Muscle layer of colon (tissue), 2 donors: ENCODE data around the gene BMP2K.

Source experiments
- H3K27ac ChIP-seq: one replicate; pipeline ENCODE4 v1.7.0; 2013; ENCODE audit warnings: low read depth, mild to moderate bottlenecking, low read length, moderate library complexity
- H3K27me3 ChIP-seq, 2 donors: one replicate each; pipeline ENCODE4 v1.7.0; 2013; ENCODE audit warnings: low read length in 2 of 2, mild to moderate bottlenecking in 2 of 2; ENCODE audit not compliant: insufficient read depth in 2 of 2, control insufficient read depth in 1 of 2
- H3K36me3 ChIP-seq: one replicate; pipeline ENCODE4 v1.7.0; 2013; ENCODE audit warnings: mild to moderate bottlenecking, low read length; ENCODE audit not compliant: insufficient read depth
- H3K4me1 ChIP-seq: one replicate; pipeline ENCODE4 v1.7.0; 2013; ENCODE audit warnings: mild to moderate bottlenecking, low read length; ENCODE audit not compliant: insufficient read depth
- H3K4me3 ChIP-seq, 2 donors: one replicate each; pipeline ENCODE4 v1.7.0; 2013; ENCODE audit warnings: low read length in 2 of 2, low read depth in 1 of 2, mild to moderate bottlenecking in 1 of 2, moderate library complexity in 1 of 2
- H3K9ac ChIP-seq: one replicate; pipeline ENCODE4 v1.7.0; 2013; ENCODE audit warnings: low read length
- H3K9me3 ChIP-seq: one replicate; pipeline ENCODE4 v1.7.0; 2013; ENCODE audit warnings: mild to moderate bottlenecking, low read length
- donor health status: abdominal sarcoma.
- donor health status: Adenocarcinoma of cecum.

The BMP2K gene

GRCh38 chr4:78799551-78800495 lies 23.7 kb downstream of the BMP2K start:
- Histone ChIP-seq H3K4me3 (no peak overlapping the region), H3K27me3 (no peaks in the 10 kb centered on the region), H3K4me1 (no peaks in the 10 kb centered on the region), H3K27ac (no peak overlapping the region), H3K36me3 (no peaks in the 10 kb centered on the region), H3K9ac (no peak overlapping the region), H3K9me3 (no peaks in the 10 kb centered on the region)

DNA sequence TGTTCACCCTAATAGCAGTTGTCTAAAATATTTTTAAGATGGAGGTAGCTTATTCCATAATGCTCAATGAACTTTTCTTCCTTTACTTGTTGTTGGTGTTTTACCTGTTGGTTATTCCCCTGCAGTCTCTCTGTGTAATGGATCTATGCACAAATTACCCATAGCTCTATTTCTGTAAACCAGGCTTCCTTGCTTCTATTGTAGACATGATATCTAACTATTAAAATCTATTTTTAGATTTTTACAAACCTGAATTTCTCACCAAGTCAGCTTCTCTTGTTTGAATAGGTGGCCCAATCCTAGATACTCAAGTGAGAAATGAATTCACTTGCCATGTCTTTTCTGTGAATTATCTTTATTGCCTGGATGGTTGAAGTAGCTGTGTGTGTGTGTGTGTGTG lies 24.8 kb downstream of the BMP2K start:
- Histone ChIP-seq H3K27me3 (no peaks in the 10 kb centered on the region), H3K4me1 (no peaks in the 10 kb centered on the region)

DNA sequence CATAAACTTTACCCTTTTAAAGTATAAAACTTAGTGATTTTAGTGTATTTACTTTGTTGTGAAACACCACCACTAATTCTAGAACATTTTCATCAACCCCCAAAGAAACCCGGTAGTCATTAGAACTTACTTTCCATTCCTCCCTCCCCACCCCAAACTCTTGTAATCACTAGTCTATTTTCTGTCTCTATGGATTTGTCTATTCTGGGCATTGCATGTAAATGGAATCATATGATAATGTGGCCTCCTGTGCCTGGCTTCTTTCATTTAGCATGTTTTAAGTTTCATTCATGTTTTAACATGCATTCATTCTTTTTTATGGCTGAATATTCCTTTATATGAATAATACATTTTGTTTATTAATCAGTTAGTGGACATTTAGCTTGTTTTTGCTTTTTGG lies 27.8 kb downstream of the BMP2K start:
- Histone ChIP-seq H3K9ac (no peak overlapping the region), H3K4me1 (no peaks in the 10 kb centered on the region), H3K36me3 (no peaks in the 10 kb centered on the region), H3K4me3 (no peak overlapping the region), H3K9me3 (no peaks in the 10 kb centered on the region), H3K27me3 (no peaks in the 10 kb centered on the region), H3K27ac (no peak overlapping the region)

More for the DNA sequence above, 24.8 kb downstream of the BMP2K start:
- Histone ChIP-seq H3K9ac (no peak overlapping the region), H3K36me3 (no peaks in the 10 kb centered on the region), H3K9me3 (no peaks in the 10 kb centered on the region), H3K4me3 (no peak overlapping the region), H3K27ac (no peak overlapping the region)

DNA sequence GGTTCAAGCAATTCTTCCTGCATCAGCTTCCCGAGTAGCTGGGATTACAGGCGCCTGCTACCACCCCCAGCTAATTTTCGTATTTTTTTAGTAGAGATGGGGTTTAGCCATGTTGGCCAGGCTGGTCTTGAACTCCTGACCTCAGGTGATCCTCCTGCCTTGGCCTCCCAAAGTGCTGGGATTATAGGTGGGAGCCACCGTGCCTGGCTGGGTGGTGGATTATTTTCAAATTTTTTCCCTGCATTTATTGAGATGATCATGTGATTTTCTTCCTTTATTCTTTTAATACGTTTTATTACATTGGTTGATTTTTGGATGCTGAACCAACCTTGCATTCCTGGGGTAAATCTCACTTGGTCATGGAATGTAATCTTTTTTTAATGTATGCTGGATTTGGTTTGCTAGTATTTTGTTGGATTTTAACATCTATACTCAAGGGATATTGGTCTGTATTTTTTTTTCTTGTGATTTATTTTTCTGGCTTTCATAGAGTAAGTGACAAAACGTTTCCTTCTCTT lies 30.9 kb downstream of the BMP2K start:
- no peaks in the 10 kb centered on the region for H3K27me3 ChIP-seq
- H3K36me3 ChIP-seq, result no peaks in the 10 kb centered on the region
- peaks cover 7% of the 10 kb centered on the region for H3K4me1 ChIP-seq
- H3K4me3 ChIP-seq, result no peak overlapping the region
- no peak overlapping the region for H3K27ac ChIP-seq
- no peak overlapping the region for H3K9ac ChIP-seq
- H3K9me3 ChIP-seq, result no peaks in the 10 kb centered on the region

DNA sequence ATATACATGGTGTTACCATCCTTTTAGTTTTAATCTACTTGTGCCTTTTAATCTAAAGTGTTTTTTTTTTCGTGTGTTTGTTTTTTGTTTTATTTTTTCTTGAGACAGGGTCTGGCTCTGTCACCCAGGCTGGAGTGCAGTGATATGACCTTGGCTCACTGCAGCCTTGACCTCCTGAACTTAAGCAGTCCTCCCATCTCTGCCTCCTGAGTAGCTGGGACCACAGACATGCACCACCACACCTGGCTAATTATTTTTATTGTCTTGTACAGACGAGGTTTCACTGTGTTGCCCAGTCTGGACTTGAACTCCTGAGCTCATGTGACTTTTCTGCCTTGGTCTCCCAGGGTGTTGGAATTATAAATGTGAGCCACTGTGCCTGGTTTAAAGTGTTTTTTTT lies 33.1 kb downstream of the BMP2K start:
- no peak overlapping the region for H3K27ac ChIP-seq
- H3K9ac ChIP-seq, result no peak overlapping the region
- peaks cover 8% of the 10 kb centered on the region for H3K4me1 ChIP-seq
- no peaks in the 10 kb centered on the region for H3K36me3 ChIP-seq
- H3K27me3 ChIP-seq, result no peaks in the 10 kb centered on the region
- H3K9me3 ChIP-seq, result no peaks in the 10 kb centered on the region
- H3K4me3 ChIP-seq, result no peak overlapping the region

GRCh38 chr4:78809928-78810835 lies 34.0 kb downstream of the BMP2K start:
- Histone ChIP-seq H3K4me1 (peaks cover 8% of the 10 kb centered on the region), H3K9ac (no peak overlapping the region), H3K27me3 (no peaks in the 10 kb centered on the region), H3K9me3 (no peaks in the 10 kb centered on the region), H3K36me3 (no peaks in the 10 kb centered on the region), H3K27ac (no peak overlapping the region), H3K4me3 (no peak overlapping the region)

DNA sequence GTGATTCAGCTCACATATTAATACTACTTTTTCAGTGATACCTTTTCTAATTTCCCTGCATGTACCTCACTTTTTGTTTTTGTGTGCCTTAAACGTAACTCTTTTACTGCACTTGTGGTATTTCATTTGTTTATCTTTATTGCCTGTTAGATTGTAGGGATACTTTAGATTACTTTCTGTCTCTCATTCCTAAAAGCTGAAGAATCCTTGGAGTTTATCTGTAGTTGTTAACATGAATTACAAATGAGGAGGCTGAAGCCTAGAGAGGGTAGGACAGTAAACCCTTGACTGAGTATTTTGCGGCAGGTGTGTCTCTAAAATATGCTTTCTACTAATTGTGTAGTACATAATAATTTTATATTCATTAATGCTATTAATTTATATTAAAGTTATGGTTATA lies 34.9 kb downstream of the BMP2K start:
- H3K27ac ChIP-seq, result no peak overlapping the region
- no peaks in the 10 kb centered on the region for H3K36me3 ChIP-seq
- peaks cover 8% of the 10 kb centered on the region for H3K4me1 ChIP-seq
- H3K4me3 ChIP-seq, result no peak overlapping the region
- no peaks in the 10 kb centered on the region for H3K27me3 ChIP-seq
- H3K9me3 ChIP-seq, result no peaks in the 10 kb centered on the region
- no peak overlapping the region for H3K9ac ChIP-seq

GRCh38 chr4:78818530-78819079 lies 42.5 kb downstream of the BMP2K start:
- no peak overlapping the region for H3K27ac ChIP-seq
- no peaks in the 10 kb centered on the region for H3K9me3 ChIP-seq
- no peaks in the 10 kb centered on the region for H3K4me1 ChIP-seq

DNA sequence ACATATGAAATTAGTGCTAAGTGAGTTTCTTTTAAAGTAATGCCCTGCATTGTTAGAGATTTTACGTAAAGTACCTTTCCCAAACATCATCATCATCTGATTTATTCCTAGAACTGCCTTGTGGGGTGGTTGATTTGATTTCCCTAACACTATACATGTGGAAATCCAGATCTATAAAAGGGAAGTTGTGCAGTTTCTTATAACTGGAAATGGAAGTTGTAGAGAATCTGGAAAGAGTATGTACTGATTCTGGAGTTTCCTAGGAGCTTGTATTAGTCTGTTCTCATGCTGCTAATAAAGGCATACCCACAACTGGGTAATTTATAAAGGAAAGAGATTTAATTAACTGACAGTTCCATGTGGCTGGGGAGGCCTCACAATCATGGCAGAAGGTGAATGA lies 47.9 kb downstream of the BMP2K start:
- Histone ChIP-seq H3K27me3 (no peaks in the 10 kb centered on the region), H3K27ac (no peak overlapping the region), H3K9ac (no peak overlapping the region), H3K4me1 (no peaks in the 10 kb centered on the region), H3K4me3 (no peak overlapping the region), H3K9me3 (no peaks in the 10 kb centered on the region), H3K36me3 (peaks cover 11% of the 10 kb centered on the region)

More at GRCh38 chr4:78818530-78819079, 42.5 kb downstream of the BMP2K start:
- H3K4me3 ChIP-seq, result no peak overlapping the region
- no peaks in the 10 kb centered on the region for H3K27me3 ChIP-seq
- no peaks in the 10 kb centered on the region for H3K36me3 ChIP-seq
- H3K9ac ChIP-seq, result no peak overlapping the region

DNA sequence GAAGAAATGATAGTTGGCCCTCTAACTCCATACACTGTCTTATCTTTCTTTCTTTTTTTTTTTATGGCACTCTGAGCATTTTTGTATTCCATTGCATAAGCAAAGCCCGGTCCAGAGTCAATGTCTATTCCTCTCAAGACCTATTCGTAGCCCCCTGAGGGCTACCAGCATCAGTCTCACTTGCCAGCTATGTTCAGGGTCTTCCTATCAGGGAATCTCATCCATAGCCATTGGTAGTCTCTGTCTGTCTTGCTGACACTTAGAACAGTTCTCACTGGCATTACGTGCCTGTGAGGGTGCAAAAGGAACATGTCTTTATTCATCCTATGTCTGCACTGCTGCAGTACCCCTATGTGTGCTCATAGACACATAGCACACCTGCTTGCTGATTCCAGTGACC lies 51.0 kb downstream of the BMP2K start:
- no peaks in the 10 kb centered on the region for H3K27me3 ChIP-seq
- H3K9ac ChIP-seq, result no peak overlapping the region
- H3K4me1 ChIP-seq, result no peaks in the 10 kb centered on the region
- peaks cover 11% of the 10 kb centered on the region for H3K36me3 ChIP-seq
- H3K9me3 ChIP-seq, result no peaks in the 10 kb centered on the region
- no peak overlapping the region for H3K4me3 ChIP-seq
- no peak overlapping the region for H3K27ac ChIP-seq

GRCh38 chr4:78829296-78829695 lies 53.1 kb downstream of the BMP2K start:
- Histone ChIP-seq H3K9me3 (no peaks in the 10 kb centered on the region), H3K27me3 (no peaks in the 10 kb centered on the region), H3K27ac (no peak overlapping the region), H3K4me1 (no peaks in the 10 kb centered on the region), H3K36me3 (peaks cover 11% of the 10 kb centered on the region), H3K9ac (no peak overlapping the region), H3K4me3 (no peak overlapping the region)
